Thyroid gland (tissue), 4 donors: ENCODE data around the gene TMEM164.

Source experiments
- POLR2A ChIP-seq, 2 donors: fragments of 450-650 bp; IDR thresholded peaks; one replicate each; pipeline ENCODE4 v1.6.1; 2017; ENCODE audit warnings: antibody characterized with exemption in 2 of 2, mild to moderate bottlenecking in 2 of 2, moderate library complexity in 1 of 2
- TF ChIP-seq, protein P1 (sequence below), 6 experiments: fragments of 200-600 bp in 3 of 6; fragments of 450-650 bp in 3 of 6; sonication (generic) in 3 of 6; IDR thresholded peaks; one replicate each; pipeline ENCODE4 v1.5.1; 2016 to 2019; ENCODE audit warnings: antibody characterized with exemption in 6 of 6, mild to moderate bottlenecking in 2 of 6, inconsistent platforms in 1 of 6, moderate library complexity in 1 of 6

DNA sequence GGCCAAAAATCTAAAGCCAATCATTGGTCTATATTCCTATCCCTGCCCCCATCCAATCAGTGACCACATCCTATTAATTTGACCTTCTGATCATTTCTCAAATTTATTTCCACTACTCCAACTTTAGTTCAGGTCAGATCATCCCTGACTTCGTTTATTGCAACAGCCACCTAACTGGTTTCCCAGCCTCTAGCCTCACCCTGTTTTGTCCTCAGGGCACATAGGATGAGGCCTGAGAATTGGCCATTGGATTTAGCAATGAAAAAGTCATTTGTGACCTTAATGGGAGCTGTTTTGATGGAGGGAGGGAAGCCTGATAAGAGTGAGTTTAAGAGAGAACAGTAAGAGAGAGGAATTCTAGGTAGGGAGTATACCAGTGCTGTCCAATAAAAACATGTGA lies 160.0 kb downstream of the TMEM164 start:
- TF ChIP-seq, protein P1, sequence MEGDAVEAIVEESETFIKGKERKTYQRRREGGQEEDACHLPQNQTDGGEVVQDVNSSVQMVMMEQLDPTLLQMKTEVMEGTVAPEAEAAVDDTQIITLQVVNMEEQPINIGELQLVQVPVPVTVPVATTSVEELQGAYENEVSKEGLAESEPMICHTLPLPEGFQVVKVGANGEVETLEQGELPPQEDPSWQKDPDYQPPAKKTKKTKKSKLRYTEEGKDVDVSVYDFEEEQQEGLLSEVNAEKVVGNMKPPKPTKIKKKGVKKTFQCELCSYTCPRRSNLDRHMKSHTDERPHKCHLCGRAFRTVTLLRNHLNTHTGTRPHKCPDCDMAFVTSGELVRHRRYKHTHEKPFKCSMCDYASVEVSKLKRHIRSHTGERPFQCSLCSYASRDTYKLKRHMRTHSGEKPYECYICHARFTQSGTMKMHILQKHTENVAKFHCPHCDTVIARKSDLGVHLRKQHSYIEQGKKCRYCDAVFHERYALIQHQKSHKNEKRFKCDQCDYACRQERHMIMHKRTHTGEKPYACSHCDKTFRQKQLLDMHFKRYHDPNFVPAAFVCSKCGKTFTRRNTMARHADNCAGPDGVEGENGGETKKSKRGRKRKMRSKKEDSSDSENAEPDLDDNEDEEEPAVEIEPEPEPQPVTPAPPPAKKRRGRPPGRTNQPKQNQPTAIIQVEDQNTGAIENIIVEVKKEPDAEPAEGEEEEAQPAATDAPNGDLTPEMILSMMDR (IDR thresholded peaks at IDR 0.05) = no peak
- no peak for TF ChIP-seq POLR2A (IDR thresholded peaks at IDR 0.05)
